Glutamatergic neuron (in vitro differentiated cells): ENCODE data around the gene PPM1L. TPM values are rescaled to one million over a fixed set of nuclear protein-coding genes. Genes with fewer than 3 reads are reported as not detected.

Source experiments
- DNase-seq: peaks from one replicate; pipeline ENCODE4 v3.0.0; 2022
- H3K27ac Mint-ChIP-seq: one replicate; pipeline ENCODE4 v1.8.0; 2020; ENCODE audit warnings: mild to moderate bottlenecking, mixed read lengths, inconsistent platforms; ENCODE audit not compliant: unreplicated experiment
- H3K27me3 Mint-ChIP-seq: one replicate; pipeline ENCODE4 v1.8.0; 2020; ENCODE audit warnings: mild to moderate bottlenecking, moderate library complexity, mixed read lengths, inconsistent platforms; ENCODE audit not compliant: unreplicated experiment
- H3K36me3 Mint-ChIP-seq: one replicate; pipeline ENCODE4 v1.8.0; 2020; ENCODE audit warnings: mild to moderate bottlenecking, mixed read lengths, inconsistent platforms; ENCODE audit not compliant: unreplicated experiment
- H3K4me1 Mint-ChIP-seq: one replicate; pipeline ENCODE4 v1.8.0; 2020; ENCODE audit warnings: mild to moderate bottlenecking, low read depth, mixed read lengths, inconsistent platforms; ENCODE audit not compliant: unreplicated experiment
- H3K4me3 Mint-ChIP-seq: one replicate; pipeline ENCODE4 v1.8.0; 2020; ENCODE audit warnings: mild to moderate bottlenecking, mixed read lengths, inconsistent platforms; ENCODE audit not compliant: unreplicated experiment
- H3K9me3 Mint-ChIP-seq: one replicate; pipeline ENCODE4 v1.8.0; 2020; ENCODE audit warnings: mild to moderate bottlenecking, moderate library complexity, mixed read lengths, inconsistent platforms; ENCODE audit not compliant: unreplicated experiment
- total RNA-seq: library from RNA; stranded (reverse); fragmentation: NEBNext Ultra II Directional; extraction: Animal tissue kit (Norgen Biotek cat#: 25700); gene quantifications from one replicate; pipeline ENCODE4 v1.2.1, GENCODE V29; 2021; ENCODE audit not compliant: unreplicated experiment
- TF ChIP-seq, protein P1 (sequence below): fragments of 200-600 bp; sonication (generic); IDR thresholded peaks from one replicate; pipeline ENCODE4 v1.5.0; 2021; ENCODE audit not compliant: partially characterized antibody, unreplicated experiment

Gene PPM1L
- total RNA-seq, 1 donor from 2014 or later = 81.4 TPM

DNA sequence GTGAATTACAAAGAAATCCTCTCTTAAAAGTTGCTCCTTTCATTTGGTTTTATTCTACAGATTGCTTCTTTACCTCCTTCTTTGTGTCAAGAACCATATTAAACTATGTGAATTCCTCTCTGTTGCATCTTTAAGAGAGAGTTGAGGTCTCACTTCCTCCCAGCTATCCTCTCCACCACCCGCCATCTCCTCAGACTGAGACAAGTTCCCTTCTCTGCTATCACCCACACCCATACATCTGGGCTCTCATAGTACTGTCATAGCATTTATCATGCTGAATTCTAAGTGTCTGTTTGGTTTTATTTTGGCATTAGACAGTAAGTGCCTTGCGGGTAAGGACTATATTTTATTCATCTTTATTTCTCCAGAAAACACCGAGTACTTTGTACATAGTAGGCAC, 294.9 kb downstream of the PPM1L start:
- no peak overlapping the region for H3K4me3 Mint-ChIP-seq
- H3K27me3 Mint-ChIP-seq = no peaks in the 10 kb centered on the region
- peaks cover 1% of the 10 kb centered on the region for H3K9me3 Mint-ChIP-seq
- peaks cover 4% of the 10 kb centered on the region for H3K4me1 Mint-ChIP-seq
- DNase-seq = no peak
- TF ChIP-seq, protein P1, sequence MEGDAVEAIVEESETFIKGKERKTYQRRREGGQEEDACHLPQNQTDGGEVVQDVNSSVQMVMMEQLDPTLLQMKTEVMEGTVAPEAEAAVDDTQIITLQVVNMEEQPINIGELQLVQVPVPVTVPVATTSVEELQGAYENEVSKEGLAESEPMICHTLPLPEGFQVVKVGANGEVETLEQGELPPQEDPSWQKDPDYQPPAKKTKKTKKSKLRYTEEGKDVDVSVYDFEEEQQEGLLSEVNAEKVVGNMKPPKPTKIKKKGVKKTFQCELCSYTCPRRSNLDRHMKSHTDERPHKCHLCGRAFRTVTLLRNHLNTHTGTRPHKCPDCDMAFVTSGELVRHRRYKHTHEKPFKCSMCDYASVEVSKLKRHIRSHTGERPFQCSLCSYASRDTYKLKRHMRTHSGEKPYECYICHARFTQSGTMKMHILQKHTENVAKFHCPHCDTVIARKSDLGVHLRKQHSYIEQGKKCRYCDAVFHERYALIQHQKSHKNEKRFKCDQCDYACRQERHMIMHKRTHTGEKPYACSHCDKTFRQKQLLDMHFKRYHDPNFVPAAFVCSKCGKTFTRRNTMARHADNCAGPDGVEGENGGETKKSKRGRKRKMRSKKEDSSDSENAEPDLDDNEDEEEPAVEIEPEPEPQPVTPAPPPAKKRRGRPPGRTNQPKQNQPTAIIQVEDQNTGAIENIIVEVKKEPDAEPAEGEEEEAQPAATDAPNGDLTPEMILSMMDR = no peak
- H3K27ac Mint-ChIP-seq = no peak overlapping the region
- H3K36me3 Mint-ChIP-seq = no peaks in the 10 kb centered on the region

DNA sequence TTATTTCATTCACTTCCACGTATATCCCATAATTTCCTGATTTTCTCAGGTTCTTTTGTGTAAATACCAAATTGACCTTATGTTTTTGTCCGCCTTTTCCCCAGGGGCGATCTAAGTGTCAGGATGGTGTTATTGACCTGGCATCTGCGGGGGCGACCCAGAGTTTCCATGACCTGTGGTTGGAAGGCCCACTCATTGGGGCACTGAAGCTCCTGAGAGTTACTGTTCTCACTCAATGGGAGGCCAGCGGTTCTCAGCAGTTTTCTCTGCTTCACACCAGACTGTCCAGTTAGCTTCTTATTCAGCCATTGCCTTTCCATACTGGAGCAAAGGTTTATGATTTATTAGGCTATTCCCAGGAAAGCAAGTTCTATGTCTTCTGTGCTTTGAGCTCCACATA, 295.8 kb downstream of the PPM1L start:
- Mint-ChIP-seq H3K4me1 (peaks cover 4% of the 10 kb centered on the region), H3K27ac (no peak overlapping the region)

DNA sequence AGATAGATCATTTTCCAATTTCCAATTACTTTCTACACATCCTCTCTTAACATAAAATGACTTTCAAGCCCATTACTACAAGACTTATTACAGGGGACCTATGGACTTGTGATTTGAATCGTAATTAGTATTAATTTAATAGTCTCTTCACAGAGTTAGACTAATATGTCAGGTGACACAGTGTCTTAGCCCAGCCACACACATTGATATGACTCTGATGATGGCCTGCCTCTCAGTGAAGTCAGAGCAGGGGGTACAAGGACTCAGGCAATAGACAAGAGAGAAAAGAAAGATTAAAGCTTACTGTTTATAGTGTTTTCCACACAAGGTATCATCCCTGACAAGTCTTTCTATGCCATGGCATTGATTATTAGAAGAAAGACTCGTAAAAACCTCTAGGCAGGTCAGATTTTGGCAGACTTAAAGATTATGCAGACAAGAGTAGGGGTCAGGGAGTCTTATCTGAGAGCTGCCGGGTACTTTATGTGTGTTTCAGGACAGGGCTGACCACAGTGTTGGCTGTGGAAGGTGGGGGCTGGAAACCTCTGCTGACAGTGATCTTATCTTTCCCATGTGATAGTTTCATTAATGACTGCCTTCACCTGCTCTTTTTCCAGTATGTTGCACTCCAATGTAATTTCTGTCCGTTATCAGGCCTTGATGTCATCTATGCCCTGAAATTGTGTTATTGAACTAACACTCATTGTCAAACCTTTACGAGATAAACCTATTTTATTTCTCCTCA, 299.0 kb downstream of the PPM1L start:
- Mint-ChIP-seq H3K27me3 (no peaks in the 10 kb centered on the region), H3K4me1 (no peaks in the 10 kb centered on the region), H3K4me3 (no peak overlapping the region), H3K36me3 (no peaks in the 10 kb centered on the region), H3K27ac (no peak overlapping the region), H3K9me3 (no peaks in the 10 kb centered on the region)
- DNase-seq = no peak
- TF ChIP-seq, protein P1 = no peak

More for the DNA sequence above, 295.8 kb downstream of the PPM1L start:
- no peaks in the 10 kb centered on the region for H3K36me3 Mint-ChIP-seq
- DNase-seq = no peak
- H3K27me3 Mint-ChIP-seq = no peaks in the 10 kb centered on the region
- H3K9me3 Mint-ChIP-seq = peaks cover 1% of the 10 kb centered on the region
- no peak overlapping the region for H3K4me3 Mint-ChIP-seq
- TF ChIP-seq, protein P1 = no peak

DNA sequence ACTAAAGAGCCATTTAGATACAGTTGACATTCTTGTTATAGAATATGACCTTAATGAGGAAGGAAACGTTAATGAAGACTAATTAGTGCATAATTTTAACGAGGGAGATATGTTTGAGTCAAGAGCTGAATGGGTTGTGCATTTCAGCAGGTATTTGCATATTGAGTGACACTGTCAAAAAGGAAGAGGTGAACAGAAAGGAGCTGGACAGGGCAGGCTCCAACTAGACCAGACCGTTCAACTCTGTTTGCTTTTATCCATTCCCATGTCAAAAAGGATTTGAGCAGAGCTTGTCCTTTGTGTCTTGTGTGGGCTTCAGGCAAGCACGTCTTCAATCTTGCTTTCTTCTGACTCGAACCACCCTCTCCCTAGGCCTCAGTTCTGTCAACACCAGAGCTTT, 308.4 kb downstream of the PPM1L start:
- Mint-ChIP-seq H3K4me1 (peaks cover 14% of the 10 kb centered on the region), H3K27me3 (peaks cover 4% of the 10 kb centered on the region), H3K4me3 (no peak overlapping the region), H3K36me3 (peaks cover 10% of the 10 kb centered on the region), H3K9me3 (peaks cover 2% of the 10 kb centered on the region), H3K27ac (no peak overlapping the region)
- TF ChIP-seq, protein P1 = no peak
- DNase-seq = no peak

DNA sequence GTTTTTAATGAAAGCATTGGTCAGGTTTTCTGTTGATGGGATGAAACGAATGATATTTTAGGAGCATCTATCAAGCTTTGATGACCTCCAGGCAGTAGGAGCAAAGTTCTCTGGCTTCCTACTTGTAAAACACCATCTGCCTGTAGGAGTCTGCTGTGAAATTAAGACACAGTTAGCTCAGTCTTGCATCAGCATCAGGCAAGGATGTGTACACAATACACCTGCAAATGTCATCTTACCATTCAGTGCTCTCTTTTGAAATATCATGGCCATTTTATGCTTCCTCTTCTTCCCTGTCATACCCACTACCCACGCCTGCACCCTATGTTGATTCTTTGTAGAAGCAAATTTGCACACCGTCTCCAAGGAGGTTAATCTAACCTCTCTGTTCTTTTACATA, 310.9 kb downstream of the PPM1L start:
- H3K9me3 Mint-ChIP-seq = peaks cover 2% of the 10 kb centered on the region
- peaks cover 36% of the 10 kb centered on the region for H3K4me1 Mint-ChIP-seq
- no peak overlapping the region for H3K27ac Mint-ChIP-seq
- TF ChIP-seq, protein P1 = no peak
- H3K36me3 Mint-ChIP-seq = peaks cover 10% of the 10 kb centered on the region
- H3K4me3 Mint-ChIP-seq = no peak overlapping the region
- peaks cover 4% of the 10 kb centered on the region for H3K27me3 Mint-ChIP-seq
- DNase-seq = no peak
